B cell (primary cell): ENCODE measurements around the gene SIRPA.

Experiments
- CTCF ChIP-seq: fragments of 200-600 bp; IDR thresholded peaks from one replicate; pipeline ENCODE4 v1.8.0; 2022; ENCODE audit warnings: antibody characterized with exemption, mild to moderate bottlenecking
- EZH2 ChIP-seq: IDR thresholded peaks from 2 replicates; pipeline ENCODE4 v1.6.1; 2012; ENCODE audit warnings: borderline replicate concordance, low read depth, mild to moderate bottlenecking, moderate library complexity, low read length; ENCODE audit not compliant: insufficient read depth, poor library complexity, severe bottlenecking

GRCh38 chr20:1933465-1933870, 38.3 kb downstream of the SIRPA start:
- TF ChIP-seq CTCF (no peak), EZH2 (no peak)
